ENCODE measurements around the gene SBDS. TPM values are rescaled to one million over a fixed set of nuclear protein-coding genes. Genes with fewer than 3 reads are reported as not detected.
"Not testable (repeated sequence)": the region's sequence is repeated elsewhere in the genome, so short reads cannot be mapped to it uniquely, and the experiment has no call there.

SBDS gene
- polyA plus RNA-seq, 2 of the 4 experiments (the other 2 are of a cell fraction) = 82.7 to 101 TPM

- TF ChIP-seq ELK1 (IDR thresholded peaks at IDR 0.05; ENCODE audit: low read depth, low read length) (no peak), EP300 (IDR thresholded peaks at IDR 0.05) (no peak), GATA3 (IDR thresholded peaks at IDR 0.05; ENCODE audit: borderline replicate concordance) (no peak), CTCF (IDR thresholded peaks at IDR 0.05) (no peak), POLR2AphosphoS2 (conservative IDR thresholded peaks at IDR 0.05; ENCODE audit: low read length) (no peak), FOSL2 (IDR thresholded peaks at IDR 0.05) (no peak), FOSL2 (CRISPR knock-in tag; IDR thresholded peaks at IDR 0.05) (no peak), CEBPB (IDR thresholded peaks at IDR 0.05) (no peak), NR3C1 (IDR thresholded peaks at IDR 0.05) (no peak)
These were observed 11.6 kb upstream of the SBDS start (continued) for GRCh38 chr7:67006965-67007364.

GRCh38 chr7:67004145-67004544 lies 8.8 kb upstream of the SBDS start:
- H3K9me3 ChIP-seq; FAIRE-seq; H3K4me3 ChIP-seq; H3K4me1 ChIP-seq; ATAC-seq; H3K27ac ChIP-seq; POLR2A ChIA-PET; H3K4me2 ChIP-seq; DNase-seq (ENCODE audit: low read depth in 1 of 2, low spot score in 1 of 2): not testable (repeated sequence)
- CTCF ChIA-PET = interaction anchor here (0.6 kb wide), 2 partner anchors 267 to 360 kb away, joined by 3 read pairs; no protein-coding TSS in a partner anchor
- 87% methylated on average over 2 of the region's 2 CpGs for WGBS (ENCODE audit: missing lambda C conversion rate)

GRCh38 chr7:67000601-67001258 lies 5.3 kb upstream of the SBDS start:
- peak; percentile 56 for FAIRE-seq
- WGBS (ENCODE audit: missing lambda C conversion rate) = 33% methylated on average over 4 of the region's 5 CpGs
- ATAC-seq, H3K4me2 ChIP-seq, H3K4me3 ChIP-seq, H3K4me1 ChIP-seq, H3K27ac ChIP-seq, H3K9me3 ChIP-seq, POLR2A ChIA-PET: not testable (repeated sequence)
- DNase-seq (ENCODE audit: low read depth in 1 of 2, low spot score in 1 of 2) = peak in 1 of 2 experiments; percentile 32
- TF ChIP-seq RAD21 (conservative IDR thresholded peaks at IDR 0.05 in 1 of 2, IDR thresholded peaks at IDR 0.05 in 1 of 2) (peak; percentile 26 to 37; a peak in 3 of 5 replicates), CTCF (IDR thresholded peaks at IDR 0.05) (peak; percentile 37)
- CTCF ChIA-PET = interaction anchor here (1.9 kb wide), 1 partner anchor 11 kb away, joined by 8 read pairs; no protein-coding TSS in a partner anchor

GRCh38 chr7:66996444-66997191 lies 1.2 kb upstream of the SBDS start, which contains the start of gene TYW1:
TYW1 (plus strand) TSS chr7:66996833; CDS start chr7:66996979, 146 bp downstream.
- Histone ChIP-seq H3K27ac (peak within 1 kb of the TSS; percentile 82 to 90), H3K4me2 (peak within 1 kb of the TSS; percentile 71), H3K4me3 (peak within 1 kb of the TSS; percentile 86)
- not testable (repeated sequence) for H3K4me1 ChIP-seq, H3K9me3 ChIP-seq, FAIRE-seq
- POLR2A ChIA-PET = interaction anchor here (0.6 to 3.2 kb wide), 3 partner anchors 20 to 306 kb away, joined by 4 to 15 read pairs (median 6); no protein-coding TSS in a partner anchor
- DNase-seq (ENCODE audit: low read depth in 1 of 2, low spot score in 1 of 2) (peak; percentile 64 to 98), ATAC-seq (peak; percentile 92 to 97)
- CTCF ChIA-PET = interaction anchor here (0.6 to 1.2 kb wide), 3 partner anchors 10 to 966 kb away, joined by 3 to 4 read pairs (median 3); no protein-coding TSS in a partner anchor
- under 1% methylated on average over 16 of the region's 44 CpGs for WGBS (ENCODE audit: missing lambda C conversion rate)
- TF ChIP-seq PBX3 (IDR thresholded peaks at IDR 0.05) (peak; percentile 93), KDM5A (IDR thresholded peaks at IDR 0.05) (peak; percentile 93), MAX (IDR thresholded peaks at IDR 0.05) (peak; percentile 22; the same call in 1 of the 2 replicates), JUN (IDR thresholded peaks at IDR 0.05) (peak in 1 of 2 experiments; percentile 51; a peak in 2 of 5 replicates), E2F6 (IDR thresholded peaks at IDR 0.05; ENCODE audit: borderline replicate concordance, low read depth) (0 out of 2 replicates have a peak, but pooled peaks have one; percentile 22), CHD2 (IDR thresholded peaks at IDR 0.05; ENCODE audit: low read length, partially characterized antibody) (peak; percentile 84), REST (IDR thresholded peaks at IDR 0.05) (peak; percentile 65)

Measured in A549 (cell line).